Superior temporal gyrus (tissue), 1 donor: ENCODE data around the gene STARD3NL.
"Not testable (repeated sequence)": the region's sequence is repeated elsewhere in the genome, so short reads cannot be mapped to it uniquely, and the experiment has no call there.

Experiments
- DNase-seq: peaks from one replicate; pipeline ENCODE4 v3.0.0-alpha.2; 2016; ENCODE audit errors: extremely low spot score

The STARD3NL gene

DNA sequence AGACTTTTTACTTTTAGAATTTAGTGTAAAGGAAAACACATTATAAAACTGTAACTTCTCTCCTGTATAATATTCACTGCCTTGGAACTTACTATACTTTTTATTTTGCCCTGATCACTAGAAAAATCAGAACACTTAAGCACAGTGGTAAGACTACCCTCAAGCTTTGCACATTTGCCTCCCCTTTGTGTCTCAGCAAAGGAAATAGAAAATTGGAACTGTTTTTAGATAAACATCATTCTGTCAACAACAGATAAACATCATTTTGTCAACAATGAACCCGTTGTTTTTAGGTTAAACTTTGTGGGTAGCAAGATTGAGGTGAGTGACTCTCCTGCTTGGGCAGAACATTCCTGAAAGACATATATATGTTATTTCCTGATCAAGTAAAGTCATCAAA, 86.6 kb downstream of the STARD3NL start:
- not testable (repeated sequence) for DNase-seq

DNA sequence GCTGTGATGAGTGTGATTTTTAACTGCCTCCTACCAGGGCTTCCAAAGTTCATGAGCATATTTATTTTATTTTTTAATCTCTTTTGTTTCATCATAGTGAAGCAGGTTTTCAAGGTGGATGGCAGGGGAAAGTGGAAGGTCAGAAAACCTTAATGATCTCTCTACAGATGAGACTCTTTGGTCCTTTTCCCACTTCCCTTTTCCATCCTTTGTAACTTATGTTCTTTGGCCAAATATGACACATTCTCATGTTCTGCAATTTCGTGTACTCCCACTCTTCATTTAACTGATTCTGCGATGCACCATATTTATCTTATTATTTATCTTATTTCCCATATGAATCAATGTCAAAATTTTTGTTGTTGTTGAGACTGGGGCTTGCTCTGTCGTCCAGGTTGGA, 87.9 kb downstream of the STARD3NL start:
- DNase-seq, result not testable (repeated sequence)

DNA sequence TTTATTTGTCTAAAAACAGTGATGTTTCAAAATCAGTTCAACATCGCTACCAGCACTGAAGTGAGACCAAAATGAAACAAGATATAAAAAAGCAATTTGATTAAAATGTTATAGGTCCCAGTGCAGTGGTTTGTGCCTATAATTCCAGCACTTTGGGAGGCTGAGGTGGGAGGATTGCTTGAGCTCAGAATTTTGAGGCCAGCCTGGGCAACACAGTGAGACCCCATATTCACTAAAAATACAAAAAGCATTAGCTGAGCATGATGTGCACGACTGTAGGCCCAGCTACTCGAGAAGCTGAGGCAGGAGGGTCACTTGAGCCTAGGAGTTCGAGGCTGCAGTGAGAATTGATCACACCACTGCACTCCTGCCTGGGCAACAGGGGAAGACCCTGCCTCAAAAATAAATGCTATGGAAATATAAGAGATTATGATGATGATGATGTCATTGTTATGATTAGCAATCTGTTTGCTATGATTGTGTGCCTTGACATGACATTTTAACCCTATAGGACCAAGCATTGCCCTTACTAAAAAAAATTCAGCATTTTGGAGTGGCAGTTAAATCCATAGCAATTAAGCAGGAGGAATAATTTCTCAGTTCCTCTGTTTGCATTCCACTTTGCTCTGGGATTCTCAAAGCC, 91.8 kb downstream of the STARD3NL start:
- not testable (repeated sequence) for DNase-seq

DNA sequence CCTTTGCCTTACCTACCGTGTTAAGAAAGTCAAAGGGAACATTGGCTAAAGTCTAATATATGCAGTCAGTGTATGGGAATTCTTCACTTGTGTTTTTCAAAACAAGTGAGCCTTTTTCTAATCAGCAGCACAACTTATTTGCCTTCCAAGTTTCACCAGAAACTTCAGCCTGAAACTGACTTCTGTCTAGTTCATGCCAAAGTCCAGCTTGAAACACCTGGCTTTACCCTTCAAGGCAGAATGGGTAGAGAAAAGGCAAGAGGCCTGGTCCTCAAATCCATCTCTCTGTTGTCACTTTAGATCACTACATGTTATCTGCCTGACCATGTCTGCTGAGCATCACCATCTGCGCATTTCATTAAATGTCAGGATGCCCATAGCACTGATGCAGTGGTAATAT, 92.4 kb downstream of the STARD3NL start:
- DNase-seq, result not testable (repeated sequence)

DNA sequence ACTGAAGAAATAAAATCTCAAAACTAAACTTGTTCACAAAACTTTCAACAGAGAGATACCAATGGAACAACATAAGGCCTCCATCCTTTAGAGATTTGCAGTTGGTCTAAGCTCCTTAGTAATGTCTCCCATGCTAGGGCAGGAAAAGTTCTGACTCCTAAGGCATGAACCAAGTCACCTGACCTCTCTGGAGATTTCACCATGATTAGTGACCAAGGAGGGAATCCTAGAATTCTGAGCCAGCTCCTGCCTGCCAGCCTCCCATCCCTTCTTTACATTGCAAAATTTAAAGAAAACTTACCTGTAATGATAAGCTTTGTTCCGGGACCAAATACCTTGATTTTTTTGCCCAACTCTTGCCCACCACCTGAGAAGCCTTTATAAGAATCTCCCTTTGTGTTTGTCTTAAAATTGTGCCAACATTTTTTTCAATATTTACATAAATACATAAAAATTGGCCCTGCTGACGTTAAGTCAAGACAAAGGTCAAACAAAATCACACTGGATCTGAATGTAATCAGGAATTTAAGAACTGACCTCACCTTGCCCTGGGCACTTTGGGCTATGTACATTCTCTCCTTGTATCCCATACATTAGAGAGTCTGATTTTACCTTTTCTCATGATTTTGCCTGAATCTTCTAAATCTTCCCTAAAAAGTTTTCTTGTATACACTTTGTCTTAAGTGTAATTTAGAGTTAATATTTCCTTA, 95.4 kb downstream of the STARD3NL start, which contains the start of gene TARP:
Gene TARP (minus strand): TSS at position 351 of the 710 bp plus-strand sequence.
- no peak for DNase-seq

DNA sequence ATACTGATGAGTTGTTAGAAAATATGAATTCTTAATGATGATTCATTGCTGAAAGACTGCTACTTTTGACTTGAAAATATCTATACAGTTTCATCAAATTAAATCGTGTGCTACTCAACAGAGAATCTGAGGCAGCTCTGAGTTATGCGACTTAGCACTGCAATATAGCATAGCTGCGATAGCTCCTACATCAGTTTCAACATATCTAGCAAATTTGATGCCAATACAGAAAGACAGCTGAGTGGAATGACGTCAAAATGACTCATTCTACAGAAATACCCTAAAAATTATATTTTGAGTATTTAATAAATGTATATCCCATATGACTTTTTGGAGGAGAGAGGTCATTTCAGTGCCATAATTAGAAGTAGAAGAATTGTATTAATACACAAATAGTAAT, 96.4 kb downstream of the STARD3NL start:
- no peak for DNase-seq

DNA sequence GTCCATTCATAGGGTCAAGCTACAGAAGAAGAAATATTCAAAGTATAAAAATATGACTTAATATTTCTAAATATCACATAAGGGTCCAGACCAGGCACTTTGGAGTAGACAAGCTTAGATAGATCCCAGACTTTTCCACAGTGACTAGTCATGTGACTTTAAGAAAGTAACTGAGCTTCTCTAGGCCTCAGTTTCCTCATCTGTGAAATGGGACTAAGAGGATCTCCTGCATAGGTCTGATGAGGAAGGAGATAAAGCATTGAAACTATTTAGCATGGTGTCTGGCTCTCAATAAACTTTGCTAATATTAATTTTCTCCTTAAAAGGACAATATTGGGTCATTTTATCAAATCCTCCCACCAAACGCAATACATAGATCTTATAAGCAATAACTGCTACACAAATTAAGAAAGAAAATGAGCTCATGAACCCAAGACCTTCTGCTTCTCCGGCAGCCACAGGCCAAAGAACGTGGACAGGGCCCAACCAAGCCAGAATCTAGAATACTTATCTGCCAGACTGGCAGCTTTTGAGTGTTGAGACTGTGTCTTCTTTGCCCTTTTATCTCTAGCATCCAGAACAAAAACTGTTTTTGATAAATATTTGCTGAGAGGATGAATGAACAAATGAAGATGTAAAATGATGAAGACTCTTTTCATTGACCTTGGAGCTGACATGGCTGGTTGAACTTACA, 97.0 kb downstream of the STARD3NL start:
- no peak for DNase-seq

DNA sequence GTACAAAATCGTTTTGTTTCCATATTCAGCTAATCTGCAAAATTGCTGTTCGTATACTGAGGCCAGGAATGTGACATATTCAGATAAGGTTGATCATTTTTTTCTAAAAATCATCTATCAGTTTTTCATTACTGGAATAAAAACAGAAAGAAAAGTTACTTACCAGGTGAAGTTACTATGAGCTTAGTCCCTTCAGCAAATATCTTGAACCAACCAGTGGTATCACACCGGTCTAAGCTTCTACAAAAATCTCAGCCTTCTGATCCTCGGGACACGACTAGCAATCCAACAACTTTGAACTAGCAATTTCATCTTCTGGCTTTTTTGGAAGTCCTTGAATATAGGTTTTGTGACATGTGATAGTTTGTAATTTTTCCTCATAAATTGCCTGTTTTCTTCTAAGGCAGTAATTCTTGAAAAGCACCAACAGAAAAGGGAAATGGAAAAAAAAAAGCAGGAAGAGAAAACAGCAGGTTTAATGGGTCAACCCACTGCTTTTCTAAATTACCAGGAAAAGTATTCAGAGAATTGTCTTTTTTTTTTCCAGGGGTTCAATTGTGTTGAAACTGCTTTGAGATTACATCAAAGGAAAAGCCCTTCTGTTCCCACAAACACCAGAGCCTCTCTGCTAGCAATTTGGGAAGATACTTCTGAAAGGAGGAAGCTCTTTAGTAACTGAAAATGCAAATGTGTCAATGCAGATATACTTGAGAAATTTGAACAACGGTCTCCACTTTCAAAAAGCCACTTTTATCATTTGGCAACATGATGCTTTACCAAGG, 98.2 kb downstream of the STARD3NL start:
- no peak for DNase-seq

DNA sequence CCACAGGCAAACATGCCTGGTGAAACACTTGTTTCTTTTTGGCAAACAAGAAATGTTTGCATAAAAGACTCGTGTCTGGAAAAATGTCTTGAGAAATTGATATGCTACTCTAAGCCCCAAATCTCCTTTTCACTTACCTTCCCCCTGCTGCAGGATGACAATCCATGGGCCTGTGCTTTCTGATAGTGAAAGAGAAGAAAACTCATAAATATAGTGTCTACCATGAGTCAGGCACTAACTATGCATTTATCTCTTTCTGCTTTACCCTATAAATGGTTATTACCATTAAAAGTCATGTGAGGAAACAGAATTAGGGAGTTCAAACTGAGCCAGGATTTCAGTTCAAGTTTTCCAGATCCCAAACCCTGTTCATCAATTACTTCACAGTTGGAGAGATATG, 102.0 kb downstream of the STARD3NL start:
- DNase-seq, result no peak
